Endodermal cell (in vitro differentiated cells): ENCODE measurements around the gene EOLA2. TPM values are rescaled to one million over a fixed set of nuclear protein-coding genes. Genes with fewer than 3 reads are reported as not detected.
"Not testable (repeated sequence)": the region's sequence is repeated elsewhere in the genome, so short reads cannot be mapped to it uniquely, and the experiment has no call there.

ENCODE experiments used
- DNase-seq: peaks from one replicate; pipeline ENCODE4 v3.0.0-alpha.2; 2017
- H3K27ac ChIP-seq: 2 replicates; pipeline ENCODE4 v1.5.1; 2013; ENCODE audit warnings: mild to moderate bottlenecking, low read depth, low read length, moderate library complexity
- H3K27me3 ChIP-seq: 2 replicates; pipeline ENCODE4 v1.6.1; 2013; ENCODE audit warnings: mild to moderate bottlenecking, low read length, moderate library complexity; ENCODE audit not compliant: insufficient read depth, control insufficient read depth, poor library complexity, severe bottlenecking
- H3K36me3 ChIP-seq: 2 replicates; pipeline ENCODE4 v1.7.0; 2013; ENCODE audit warnings: mild to moderate bottlenecking, low read length, moderate library complexity; ENCODE audit not compliant: control insufficient read depth, insufficient read depth
- H3K4me1 ChIP-seq: one replicate; pipeline ENCODE4 v1.7.0; 2013; ENCODE audit warnings: low read length; ENCODE audit not compliant: control insufficient read depth, insufficient read depth
- H3K4me3 ChIP-seq: 2 replicates; pipeline ENCODE4 v1.5.1; 2013; ENCODE audit warnings: mild to moderate bottlenecking, low read length, moderate library complexity
- H3K9ac ChIP-seq: 2 replicates; pipeline ENCODE4 v1.6.1; 2013; ENCODE audit warnings: mild to moderate bottlenecking, low read length, moderate library complexity; ENCODE audit not compliant: poor library complexity, severe bottlenecking; ENCODE audit errors: extremely low read depth
- H3K9me3 ChIP-seq: 2 replicates; pipeline ENCODE4 v1.6.1; 2013; ENCODE audit warnings: mild to moderate bottlenecking, low read length, moderate library complexity; ENCODE audit not compliant: control insufficient read depth
- H3K27ac Mint-ChIP-seq: 2 replicates; pipeline ENCODE4 v1.8.0; 2020; ENCODE audit warnings: mixed read lengths
- H3K27me3 Mint-ChIP-seq: 2 replicates; pipeline ENCODE4 v1.8.0; 2021; ENCODE audit warnings: mild to moderate bottlenecking, mixed read lengths; ENCODE audit not compliant: insufficient read depth
- H3K36me3 Mint-ChIP-seq: 2 replicates; pipeline ENCODE4 v1.8.0; 2020; ENCODE audit warnings: low read depth, mixed read lengths
- H3K4me1 Mint-ChIP-seq: 2 replicates; pipeline ENCODE4 v1.8.0; 2020; ENCODE audit warnings: mixed read lengths
- H3K4me3 Mint-ChIP-seq: 2 replicates; pipeline ENCODE4 v1.8.0; 2020; ENCODE audit warnings: mild to moderate bottlenecking, moderate library complexity, mixed read lengths
- H3K9me3 Mint-ChIP-seq: 2 replicates; pipeline ENCODE4 v1.8.0; 2020; ENCODE audit warnings: mild to moderate bottlenecking, mixed read lengths
- CTCF ChIP-seq: fragments of 200-600 bp; sonication (generic); conservative IDR thresholded peaks from 2 replicates; pipeline ENCODE4 v1.5.0; 2021; ENCODE audit warnings: antibody characterized with exemption, mild to moderate bottlenecking
- WGBS, 2 experiments: methylation state at CpG; one replicate each; pipeline versions ENCODE4 v1.1.5 to v1.1.7; 2013; ENCODE audit warnings: missing lambda C conversion rate in 2 of 2, mixed read lengths in 1 of 2; ENCODE audit not compliant: insufficient coverage in 1 of 2, insufficient read length in 1 of 2; 5-methylcytosine and 5-hydroxymethylcytosine counted together
- total RNA-seq, 2 donors: library from RNA; stranded (reverse); fragmentation: NEBNext Ultra II Directional in 1 of 2; extraction: Animal tissue kit (Norgen Biotek cat#: 25700) in 1 of 2; gene quantifications; 2 replicates in 1 of 2; 3 replicates in 1 of 2; pipeline ENCODE4 v1.2.1, GENCODE V29; 2021

The EOLA2 gene
- total RNA-seq, 2 donors from 2014 or later, result 24.0 to 37.1 TPM

GRCh38 chrX:149908308-149908707 lies 30.0 kb downstream of the EOLA2 start:
- Mint-ChIP-seq H3K9me3 (peaks cover 22% of the 10 kb centered on the region), H3K36me3 (no peaks in the 10 kb centered on the region), H3K4me1 (peaks cover 6% of the 10 kb centered on the region), H3K4me3 (no peak overlapping the region), H3K27ac (no peak overlapping the region), H3K27me3 (no peaks in the 10 kb centered on the region)
- Histone ChIP-seq H3K4me1 (no peaks in the 10 kb centered on the region), H3K27me3 (no peaks in the 10 kb centered on the region), H3K36me3 (no peaks in the 10 kb centered on the region), H3K27ac (no peak overlapping the region), H3K9ac (no peak overlapping the region), H3K9me3 (no peaks in the 10 kb centered on the region), H3K4me3 (no peak overlapping the region)
- TF ChIP-seq CTCF, result no peak
- WGBS, 2 experiments, result 100% methylated on average over 1 of the region's 3 CpGs
- DNase-seq, result no peak

DNA sequence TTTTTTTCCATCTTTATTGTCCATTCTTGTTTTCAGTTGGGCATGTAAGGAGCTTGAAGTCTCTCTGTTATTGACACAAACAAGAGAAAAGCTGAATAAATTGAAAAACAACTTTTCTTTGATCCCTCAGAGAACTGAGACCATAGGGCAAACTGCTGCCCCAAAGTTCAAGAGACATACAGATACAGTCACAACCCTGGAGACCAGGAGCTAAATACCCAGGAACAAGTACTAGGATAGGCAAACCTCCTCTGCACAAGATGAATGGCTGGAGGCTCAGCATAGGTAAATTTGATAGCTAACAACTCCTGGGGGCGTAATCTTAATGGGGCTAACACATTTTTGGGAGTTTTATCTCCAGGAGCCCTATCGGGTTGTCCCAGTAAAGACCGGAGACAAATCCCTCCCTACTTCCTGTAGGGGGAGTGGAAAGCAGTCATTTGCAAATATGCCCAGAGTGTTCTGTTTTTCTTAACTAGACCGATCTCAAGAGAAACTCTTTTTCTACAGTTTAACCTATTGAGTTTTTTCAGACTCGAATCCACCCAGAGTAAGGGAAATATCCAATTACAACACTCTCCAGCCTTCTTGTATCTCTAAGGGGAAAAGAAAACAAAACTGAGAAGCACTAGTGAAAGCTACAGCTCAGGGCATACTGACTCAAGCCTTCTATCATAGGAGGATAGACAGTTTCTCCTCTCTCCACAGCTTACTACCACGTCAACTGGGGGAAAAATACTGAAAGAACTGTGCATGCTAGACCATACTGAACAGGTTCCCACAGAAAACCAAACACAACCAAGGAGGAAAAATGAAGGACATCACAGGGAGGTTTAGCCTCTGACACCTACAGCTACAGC lies 34.2 kb downstream of the EOLA2 start:
- Mint-ChIP-seq H3K9me3 (peaks cover 24% of the 10 kb centered on the region), H3K27me3 (no peaks in the 10 kb centered on the region), H3K4me1 (peaks cover 6% of the 10 kb centered on the region), H3K4me3 (peak overlapping the region; percentile 18), H3K36me3 (no peaks in the 10 kb centered on the region), H3K27ac (peak overlapping the region; percentile 71)
- no peak overlapping the region for H3K27ac ChIP-seq
- H3K9me3 ChIP-seq, result no peaks in the 10 kb centered on the region
- peak; percentile 62 for TF ChIP-seq CTCF
- no peaks in the 10 kb centered on the region for H3K27me3 ChIP-seq
- H3K4me1 ChIP-seq, result no peaks in the 10 kb centered on the region
- peak overlapping the region; percentile 69 for H3K4me3 ChIP-seq
- H3K9ac ChIP-seq, result no peak overlapping the region
- 25 to 31% methylated on average over 1 to 5 of the region's 6 CpGs for WGBS, 2 experiments
- DNase-seq, result no peak
- no peaks in the 10 kb centered on the region for H3K36me3 ChIP-seq

DNA sequence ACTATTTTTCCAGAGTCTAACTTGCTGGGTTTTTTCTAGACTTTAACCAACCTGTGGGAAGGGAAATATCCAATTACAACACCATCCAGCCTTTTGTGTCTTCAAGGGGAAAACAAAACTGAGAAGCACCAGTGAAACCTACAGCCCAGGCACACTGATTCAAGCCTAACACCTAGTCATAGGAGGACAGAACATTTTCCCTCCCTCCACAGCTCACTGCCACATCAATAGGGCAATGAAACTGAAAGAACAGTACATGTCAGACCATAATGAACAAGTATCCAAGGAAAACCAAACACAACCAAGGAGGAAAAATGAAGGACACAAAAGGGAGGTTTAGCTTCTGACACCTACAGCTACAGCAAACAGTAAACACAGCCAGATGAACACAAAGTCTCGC lies 39.7 kb downstream of the EOLA2 start:
- H3K27me3 ChIP-seq, result no peaks in the 10 kb centered on the region
- no peak overlapping the region for H3K4me3 Mint-ChIP-seq
- peaks cover 39% of the 10 kb centered on the region for H3K9me3 Mint-ChIP-seq
- no peaks in the 10 kb centered on the region for H3K9me3 ChIP-seq
- no CpG with 5 or more reads among the region's 1 CpG for WGBS, 2 experiments
- H3K4me1 Mint-ChIP-seq, result no peaks in the 10 kb centered on the region
- no peak for TF ChIP-seq CTCF
- no peaks in the 10 kb centered on the region for H3K4me1 ChIP-seq
- H3K27me3 Mint-ChIP-seq, result no peaks in the 10 kb centered on the region
- H3K4me3 ChIP-seq, result no peak overlapping the region
- no peak overlapping the region for H3K27ac Mint-ChIP-seq
- H3K27ac ChIP-seq, result no peak overlapping the region
- H3K36me3 ChIP-seq, result no peaks in the 10 kb centered on the region
- DNase-seq, result no peak
- no peak overlapping the region for H3K9ac ChIP-seq
- H3K36me3 Mint-ChIP-seq, result peaks cover 2% of the 10 kb centered on the region

DNA sequence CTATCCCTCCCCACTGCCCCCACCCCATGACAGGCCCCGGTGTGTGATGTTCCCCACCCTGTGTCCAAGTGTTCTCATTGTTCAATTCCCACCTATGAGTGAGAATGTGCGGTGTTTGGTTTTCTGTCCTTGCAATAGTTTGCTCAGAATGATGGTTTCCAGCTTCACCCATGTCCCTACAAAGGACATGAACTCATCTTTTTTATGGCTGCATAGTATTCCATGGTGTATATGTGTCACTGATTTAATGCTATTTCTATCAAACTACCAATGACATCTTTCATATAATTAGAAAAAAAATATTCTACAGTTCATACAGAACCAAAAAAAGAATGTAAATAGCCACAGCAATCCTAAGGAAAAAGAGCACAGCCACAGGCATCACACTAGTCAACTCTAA lies 47.5 kb downstream of the EOLA2 start:
- not testable (repeated sequence) for H3K4me1 Mint-ChIP-seq, H3K27ac ChIP-seq, H3K36me3 Mint-ChIP-seq, H3K4me3 Mint-ChIP-seq, H3K4me1 ChIP-seq, DNase-seq, H3K27ac Mint-ChIP-seq, H3K4me3 ChIP-seq, H3K9me3 ChIP-seq, H3K27me3 ChIP-seq, H3K36me3 ChIP-seq, H3K9ac ChIP-seq, H3K27me3 Mint-ChIP-seq
- H3K9me3 Mint-ChIP-seq, result peaks cover 51% of the 10 kb centered on the region
- WGBS, 2 experiments, result 100% methylated on average over 1 of the region's 2 CpGs; no CpG with 5 or more reads in 1 of the 2 experiments
